ENCODE data around the gene CDH4. TPM values are rescaled to one million over a fixed set of nuclear protein-coding genes. Genes with fewer than 3 reads are reported as not detected.

The CDH4 gene
- total RNA-seq, 1 donor from 2014 or later, result 0.05 TPM

DNA sequence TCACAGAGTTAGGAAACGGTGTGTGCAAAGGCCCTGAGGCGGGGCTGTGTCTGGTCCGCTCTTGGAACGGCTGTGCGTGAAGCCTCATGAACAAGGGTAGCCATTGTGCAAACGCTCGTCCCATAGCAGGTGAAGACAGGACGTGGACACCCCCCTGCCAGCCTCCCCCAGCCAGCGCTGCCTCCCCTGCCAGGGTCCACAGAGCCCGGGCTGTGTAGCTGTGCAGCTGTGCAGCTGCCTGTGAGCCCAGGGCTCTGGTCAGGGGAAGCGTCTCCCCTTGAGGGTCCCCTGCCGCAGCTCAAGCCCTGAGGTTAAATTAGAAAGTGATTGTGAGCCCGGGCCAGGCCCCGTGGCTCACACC, 674.2 kb downstream of the CDH4 start:
- DNase-seq (peak; percentile 20), ATAC-seq (ENCODE audit: poor library complexity) (no peak)
- intact Hi-C loops (cut with DNase I), result no loop called here

DNA sequence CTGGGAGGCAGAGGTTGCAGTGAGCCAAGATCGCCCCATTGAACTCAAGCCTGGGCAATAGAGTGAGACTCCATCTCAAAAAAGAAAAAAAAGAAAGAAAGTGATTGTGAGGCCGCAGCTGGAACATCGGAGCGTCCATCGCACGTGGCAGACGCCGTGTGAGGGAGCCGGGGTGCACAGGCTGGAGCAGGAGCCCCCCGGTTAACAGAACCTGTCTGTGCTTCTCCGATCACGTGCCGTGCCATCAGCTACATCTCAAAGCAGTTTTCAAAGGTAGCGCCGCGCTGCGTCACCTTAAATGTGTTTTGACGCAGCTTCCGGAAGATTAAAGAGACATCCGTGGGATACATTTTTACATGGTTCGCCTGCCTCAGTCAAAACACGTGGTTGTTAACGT, 674.7 kb downstream of the CDH4 start:
- intact Hi-C loops (cut with DNase I), result no loop called here
- ATAC-seq (ENCODE audit: poor library complexity), result no peak
- no peak for DNase-seq

DNA sequence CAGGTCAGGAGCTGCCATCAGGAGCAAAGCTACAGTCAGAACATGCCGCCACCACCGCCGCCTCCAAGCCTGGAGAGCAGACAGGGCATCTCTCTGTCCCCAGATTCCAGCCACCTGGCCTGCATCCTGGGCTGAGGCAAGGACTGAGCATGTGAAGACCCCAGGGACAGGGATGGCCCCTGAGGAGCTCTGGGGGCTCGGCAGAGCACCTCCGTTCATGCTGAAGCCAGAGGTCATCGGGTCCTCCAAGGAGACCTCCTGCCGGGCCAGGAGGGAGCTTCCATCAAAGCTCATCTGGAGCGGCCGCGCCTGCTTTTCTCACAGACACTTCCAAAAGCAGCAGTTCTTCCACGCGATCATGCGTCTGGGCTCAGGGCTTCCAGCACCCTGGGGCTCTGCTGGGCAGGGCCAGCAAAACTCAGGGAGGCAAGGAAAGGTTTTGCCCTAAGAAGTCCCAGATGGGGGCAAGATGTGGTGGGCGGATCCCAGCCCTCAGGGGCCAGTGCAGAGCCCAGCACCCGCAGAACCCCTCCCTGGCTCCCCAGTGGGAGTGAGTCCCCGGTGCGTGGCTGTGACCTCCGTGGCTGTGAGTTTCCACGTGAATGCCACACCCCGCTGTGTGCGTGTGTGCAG, 675.2 kb downstream of the CDH4 start:
- intact Hi-C loops (cut with DNase I), result no loop called here
- ATAC-seq (ENCODE audit: poor library complexity) (no peak), DNase-seq (peak; percentile 22)

DNA sequence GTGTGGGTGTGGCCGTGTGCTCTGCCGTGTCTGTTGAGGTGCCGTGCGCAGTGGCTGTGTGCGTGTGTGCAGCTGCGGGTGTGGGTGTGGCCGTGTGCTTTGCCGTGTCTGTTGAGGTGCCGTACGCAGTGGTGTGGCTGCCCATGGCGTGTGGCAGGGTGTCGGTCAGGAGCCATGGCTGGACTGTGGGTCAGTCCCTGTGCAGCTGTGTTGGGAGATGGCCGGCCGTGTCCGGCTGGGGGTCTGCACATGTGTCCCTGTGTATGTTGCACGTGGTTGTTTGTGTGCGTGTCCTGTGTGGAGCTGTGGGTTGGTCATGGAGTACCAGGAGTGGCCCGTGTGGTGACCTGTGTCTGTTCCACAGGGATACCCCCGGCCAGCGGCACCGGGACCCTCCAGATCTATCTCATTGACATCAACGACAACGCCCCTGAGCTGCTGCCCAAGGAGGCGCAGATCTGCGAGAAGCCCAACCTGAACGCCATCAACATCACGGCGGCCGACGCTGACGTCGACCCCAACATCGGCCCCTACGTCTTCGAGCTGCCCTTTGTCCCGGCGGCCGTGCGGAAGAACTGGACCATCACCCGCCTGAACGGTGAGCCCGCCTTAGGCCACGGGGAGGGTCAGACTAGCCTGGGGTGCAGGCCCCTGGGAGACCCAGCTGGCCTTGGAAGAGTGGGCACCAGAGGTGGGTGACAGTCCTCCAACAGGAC, 675.9 kb downstream of the CDH4 start:
- intact Hi-C loops (cut with DNase I), result no loop called here
- ATAC-seq (ENCODE audit: poor library complexity) (no peak), DNase-seq (peak; percentile 35)

DNA sequence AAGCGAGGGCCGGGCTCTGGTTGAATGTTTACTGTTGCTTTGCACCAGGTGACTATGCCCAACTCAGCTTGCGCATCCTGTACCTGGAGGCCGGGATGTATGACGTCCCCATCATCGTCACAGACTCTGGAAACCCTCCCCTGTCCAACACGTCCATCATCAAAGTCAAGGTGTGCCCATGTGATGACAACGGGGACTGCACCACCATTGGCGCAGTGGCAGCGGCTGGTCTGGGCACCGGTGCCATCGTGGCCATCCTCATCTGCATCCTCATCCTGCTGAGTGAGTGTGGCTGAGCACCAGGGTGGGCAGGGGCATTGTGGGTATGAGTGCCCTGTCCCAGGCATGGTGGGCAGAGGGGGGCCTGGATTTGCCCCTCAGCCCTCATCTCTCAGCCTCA, 677.5 kb downstream of the CDH4 start:
- intact Hi-C loops (cut with DNase I), result no loop called here
- no peak for DNase-seq
- no peak for ATAC-seq (ENCODE audit: poor library complexity)

DNA sequence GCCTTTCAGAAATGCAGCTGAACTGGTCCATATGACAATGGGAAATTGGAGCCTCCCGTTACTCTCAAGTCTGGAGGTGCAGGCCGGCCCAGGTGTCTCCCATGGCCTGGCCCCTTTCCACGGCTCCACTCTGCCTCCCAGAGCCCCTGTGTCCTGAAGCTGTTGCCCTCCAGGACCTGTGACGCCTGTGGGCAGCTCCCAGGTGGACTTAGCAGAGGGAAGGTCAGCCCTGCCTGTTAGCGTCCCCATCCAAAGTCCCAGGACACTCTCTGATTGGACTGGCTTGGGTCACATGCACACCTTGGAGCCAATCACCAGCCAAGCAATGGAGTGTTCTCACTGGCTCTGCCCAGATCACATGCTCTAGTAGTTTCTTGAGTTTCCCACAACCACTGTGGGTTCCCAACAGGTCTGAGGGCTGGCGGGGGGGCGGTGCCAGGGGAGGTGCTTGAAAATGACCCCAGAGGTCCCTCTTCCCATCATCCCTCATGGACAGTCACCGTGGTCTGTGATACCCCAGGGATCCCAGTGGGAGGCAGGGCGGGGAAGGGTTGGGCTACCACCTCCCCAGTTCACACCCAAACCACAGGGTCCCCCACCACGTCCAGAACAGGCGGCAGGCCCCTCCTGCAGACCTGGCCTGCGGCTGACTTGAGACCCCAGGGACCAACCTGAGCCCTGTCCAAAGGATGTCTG, 678.1 kb downstream of the CDH4 start:
- no peak for ATAC-seq (ENCODE audit: poor library complexity)
- intact Hi-C loops (cut with DNase I), result no loop called here
- DNase-seq, result peak; percentile 20

DNA sequence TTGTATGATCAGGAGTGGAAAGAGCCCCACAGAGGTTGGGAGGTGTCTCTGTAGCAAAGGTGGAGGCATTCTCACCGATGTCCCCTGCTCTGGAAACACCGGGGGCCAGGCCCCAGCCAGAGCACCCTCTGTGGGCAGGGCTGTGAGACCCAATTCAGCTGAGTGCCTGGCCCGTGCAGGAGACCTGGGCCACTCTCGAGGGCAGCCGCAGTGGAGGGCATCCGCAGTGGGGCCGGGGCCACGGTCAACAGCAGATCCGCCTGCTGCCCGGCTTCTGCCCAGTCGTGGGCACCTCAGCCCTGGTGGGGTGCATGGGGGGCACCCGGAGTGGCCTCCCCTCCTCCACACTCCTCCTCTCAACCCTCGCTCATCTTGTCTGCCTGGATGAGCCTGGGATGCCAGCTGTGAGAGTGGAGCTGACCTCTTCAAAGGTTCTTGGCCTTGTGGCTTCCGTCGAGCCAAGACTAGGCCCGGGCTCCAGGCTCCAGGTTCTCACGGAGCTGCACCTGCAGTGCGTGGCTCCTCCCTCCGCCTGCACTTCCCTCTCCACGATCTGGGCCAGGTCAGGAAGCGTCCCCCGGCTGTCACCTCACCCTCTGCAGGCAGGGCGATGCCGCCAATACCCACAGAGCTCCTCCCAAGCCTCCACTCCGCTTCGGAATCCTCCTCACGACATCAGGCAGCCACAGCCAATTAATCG, 678.9 kb downstream of the CDH4 start:
- intact Hi-C loops (cut with DNase I), result no loop called here
- DNase-seq (peak; percentile 27), ATAC-seq (ENCODE audit: poor library complexity) (no peak)

DNA sequence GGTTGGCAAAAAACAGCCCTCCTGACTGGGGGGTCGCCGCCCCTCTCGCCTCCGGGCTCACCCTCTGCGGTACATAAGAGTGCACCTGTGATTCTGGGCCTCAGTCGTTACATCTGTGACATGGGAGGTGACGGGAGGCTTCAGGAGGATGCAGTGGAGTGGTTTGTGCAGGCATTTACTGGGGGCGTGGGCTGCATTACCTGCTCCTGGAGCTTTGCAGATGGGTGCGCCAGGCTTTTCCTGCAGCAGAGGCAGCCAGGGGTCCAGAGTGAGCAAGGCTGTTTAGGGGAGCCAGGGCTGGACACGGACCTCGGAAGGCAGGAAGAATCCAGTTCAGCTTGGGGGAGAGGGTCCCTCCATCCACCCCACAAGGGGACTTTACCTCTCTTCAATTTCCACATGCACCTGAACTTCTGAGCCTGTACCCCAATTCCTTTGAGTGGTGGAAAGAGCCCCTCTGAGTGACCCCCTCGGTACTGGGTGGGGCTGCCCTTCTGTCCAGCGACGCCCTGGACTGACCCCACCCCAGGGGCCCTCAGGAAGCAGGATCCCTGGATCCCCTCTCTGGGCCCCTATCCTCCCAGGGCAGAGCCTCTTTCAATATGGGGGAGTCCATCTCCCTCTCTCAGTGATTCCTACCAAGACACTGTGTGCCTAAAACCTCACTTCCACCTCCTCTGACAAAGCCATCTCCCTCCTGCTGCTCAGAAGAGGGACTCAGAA, 679.6 kb downstream of the CDH4 start:
- DNase-seq, result peak; percentile 20
- intact Hi-C loops (cut with DNase I), result no loop called here
- ATAC-seq (ENCODE audit: poor library complexity), result no peak

DNA sequence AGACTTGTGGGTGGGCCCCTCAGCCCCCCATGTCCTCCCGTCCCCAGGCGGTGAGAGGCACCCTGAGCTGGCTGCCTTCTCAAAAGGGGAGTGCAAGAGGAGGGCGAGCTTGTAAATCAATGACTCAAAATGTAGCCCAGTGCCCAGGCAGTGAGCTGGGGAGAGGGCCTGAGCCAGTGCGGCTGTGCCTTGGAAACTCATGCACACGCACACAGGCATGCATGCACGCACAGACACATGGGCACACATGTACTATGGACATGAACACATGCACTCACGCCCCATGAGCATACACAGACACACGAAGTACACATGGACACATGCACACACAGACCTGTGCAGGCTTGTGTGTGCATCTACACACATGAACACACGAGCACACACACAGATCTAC, 680.1 kb downstream of the CDH4 start:
- no peak for ATAC-seq (ENCODE audit: poor library complexity)
- peak; percentile 31 for DNase-seq
- intact Hi-C loops (cut with DNase I), result no loop called here

DNA sequence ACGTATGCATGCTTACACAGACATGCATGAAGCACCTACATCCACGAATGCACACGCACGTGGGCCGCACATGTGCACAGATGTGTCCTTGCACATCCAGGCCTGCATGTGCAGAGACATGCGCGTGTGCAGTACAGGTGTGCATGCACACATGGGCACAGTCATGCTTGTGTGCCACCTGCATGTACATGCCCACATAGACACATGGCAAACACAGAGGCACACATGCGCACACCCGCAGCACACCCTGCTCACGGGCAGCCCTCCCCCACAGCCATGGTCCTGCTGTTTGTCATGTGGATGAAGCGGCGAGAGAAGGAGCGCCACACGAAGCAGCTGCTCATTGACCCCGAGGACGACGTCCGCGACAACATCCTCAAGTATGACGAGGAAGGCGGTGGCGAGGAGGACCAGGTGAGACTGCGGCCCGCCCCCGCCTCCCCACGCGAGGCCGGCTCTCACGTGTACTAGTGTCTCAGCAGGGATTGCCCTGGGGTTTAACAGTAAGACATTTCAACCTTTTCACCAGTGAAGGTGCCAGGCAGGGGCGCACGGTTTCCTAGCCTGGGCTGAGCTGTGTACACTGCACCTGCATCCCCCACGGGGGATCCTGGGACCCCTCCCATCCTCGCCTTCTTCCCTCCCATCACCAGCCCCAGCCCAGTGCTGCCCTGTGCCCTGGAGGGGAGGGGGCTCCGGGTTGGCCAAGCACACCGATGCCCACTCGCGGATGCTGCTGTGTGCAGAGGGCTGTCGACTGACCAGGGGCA, 680.8 kb downstream of the CDH4 start:
- peak; percentile 22 for DNase-seq
- ATAC-seq (ENCODE audit: poor library complexity), result no peak

DNA sequence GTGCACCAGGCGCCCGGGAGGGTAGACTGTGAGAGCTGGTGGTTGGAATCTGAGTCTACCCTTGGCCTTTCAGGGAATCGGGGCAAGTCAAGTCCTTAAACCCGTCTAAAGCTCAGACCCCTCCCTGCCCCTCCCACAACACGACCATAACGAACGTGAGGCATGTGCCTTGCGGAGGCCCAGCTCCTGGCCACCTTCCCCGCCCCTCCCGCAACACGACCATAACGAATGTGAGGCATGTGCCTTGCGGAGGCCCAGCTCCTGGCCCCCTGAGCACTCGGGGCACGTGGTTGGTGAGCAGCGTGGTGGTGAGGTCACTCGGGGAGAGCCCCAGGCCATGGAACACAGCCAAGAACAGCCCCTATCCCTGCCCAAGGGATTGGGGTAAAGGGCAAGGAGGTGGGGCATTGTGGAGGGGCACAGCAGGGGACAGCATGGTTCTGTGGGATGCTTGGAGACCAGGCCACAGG, 681.5 kb downstream of the CDH4 start:
- ATAC-seq (ENCODE audit: poor library complexity), result no peak
- peak; percentile 11 for DNase-seq
- intact Hi-C loops (cut with DNase I), result no loop called here

More for the DNA sequence above, 680.8 kb downstream of the CDH4 start:
- intact Hi-C loops (cut with DNase I), result no loop called here

DNA sequence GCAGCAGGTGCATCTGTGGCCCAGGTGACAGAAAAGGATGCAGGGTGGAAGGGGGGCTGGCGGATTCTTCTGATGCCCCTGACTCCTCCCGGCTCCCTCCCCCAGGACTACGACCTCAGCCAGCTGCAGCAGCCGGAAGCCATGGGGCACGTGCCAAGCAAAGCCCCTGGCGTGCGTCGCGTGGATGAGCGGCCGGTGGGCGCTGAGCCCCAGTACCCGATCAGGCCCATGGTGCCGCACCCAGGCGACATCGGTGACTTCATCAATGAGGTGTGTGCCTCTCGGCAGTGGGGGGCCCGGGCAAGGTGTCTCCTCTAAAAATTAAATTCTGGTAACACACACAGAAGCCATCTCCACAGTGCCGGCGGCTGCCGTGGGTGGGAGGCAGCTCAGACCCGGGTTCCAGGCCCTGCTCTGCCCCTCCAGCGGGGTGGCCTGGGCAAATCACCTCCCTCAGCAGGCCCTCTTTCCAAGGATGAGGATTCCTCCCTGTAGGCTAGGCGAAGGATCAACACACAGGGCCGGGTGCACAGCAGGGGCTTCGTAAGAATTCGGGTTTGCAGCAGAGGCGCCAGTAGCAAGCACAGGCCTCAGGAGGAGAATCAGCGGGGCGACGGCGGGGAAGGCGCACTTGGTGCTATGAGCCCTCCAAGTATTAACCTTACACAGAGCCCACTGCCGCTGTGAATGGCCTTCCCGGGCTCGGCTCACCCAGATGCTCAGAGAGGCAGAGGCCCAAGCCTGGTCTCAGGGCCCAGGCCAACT, 682.1 kb downstream of the CDH4 start:
- ATAC-seq (ENCODE audit: poor library complexity) (no peak), DNase-seq (peak; percentile 20)
- intact Hi-C loops (cut with DNase I), result no loop called here

DNA sequence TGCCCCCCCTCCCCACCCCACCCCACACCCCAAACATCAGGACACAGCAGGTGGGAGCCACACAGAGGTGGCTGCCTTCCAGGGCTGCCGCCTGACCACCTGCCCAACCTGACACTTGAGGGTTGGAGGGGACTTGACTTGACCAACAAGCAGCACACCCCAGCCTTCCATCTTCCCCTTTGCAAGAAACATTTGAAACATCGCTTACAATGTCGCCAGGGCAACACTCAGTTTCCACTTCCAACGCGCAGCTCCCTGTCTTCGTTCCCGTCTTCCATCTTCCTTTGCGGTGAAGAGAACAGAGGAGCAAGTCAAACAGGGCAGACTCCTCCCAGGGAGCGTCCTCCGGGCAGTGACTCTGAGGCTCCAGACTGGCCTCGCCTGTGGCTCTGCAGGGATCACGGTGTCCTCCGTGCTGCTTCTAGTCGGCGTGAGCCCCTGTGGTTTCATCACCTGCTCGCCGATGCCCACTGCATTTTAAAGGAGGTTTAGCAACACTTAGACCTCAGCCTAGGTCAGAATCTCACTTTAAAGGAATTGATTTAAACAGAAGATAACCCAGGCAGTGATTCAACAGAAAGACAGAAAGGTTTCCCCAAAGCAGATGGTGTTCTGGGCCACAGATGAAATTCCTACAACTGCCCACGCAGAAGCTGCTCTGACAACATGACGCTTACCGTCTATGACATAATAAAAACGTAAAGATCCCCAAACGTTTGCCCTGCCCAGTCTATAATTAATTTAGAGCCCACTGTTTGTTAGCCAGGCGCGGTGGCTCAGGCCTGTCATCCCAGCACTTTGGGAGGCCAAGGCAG, 682.9 kb downstream of the CDH4 start:
- DNase-seq, result peak; percentile 17
- no peak for ATAC-seq (ENCODE audit: poor library complexity)

DNA sequence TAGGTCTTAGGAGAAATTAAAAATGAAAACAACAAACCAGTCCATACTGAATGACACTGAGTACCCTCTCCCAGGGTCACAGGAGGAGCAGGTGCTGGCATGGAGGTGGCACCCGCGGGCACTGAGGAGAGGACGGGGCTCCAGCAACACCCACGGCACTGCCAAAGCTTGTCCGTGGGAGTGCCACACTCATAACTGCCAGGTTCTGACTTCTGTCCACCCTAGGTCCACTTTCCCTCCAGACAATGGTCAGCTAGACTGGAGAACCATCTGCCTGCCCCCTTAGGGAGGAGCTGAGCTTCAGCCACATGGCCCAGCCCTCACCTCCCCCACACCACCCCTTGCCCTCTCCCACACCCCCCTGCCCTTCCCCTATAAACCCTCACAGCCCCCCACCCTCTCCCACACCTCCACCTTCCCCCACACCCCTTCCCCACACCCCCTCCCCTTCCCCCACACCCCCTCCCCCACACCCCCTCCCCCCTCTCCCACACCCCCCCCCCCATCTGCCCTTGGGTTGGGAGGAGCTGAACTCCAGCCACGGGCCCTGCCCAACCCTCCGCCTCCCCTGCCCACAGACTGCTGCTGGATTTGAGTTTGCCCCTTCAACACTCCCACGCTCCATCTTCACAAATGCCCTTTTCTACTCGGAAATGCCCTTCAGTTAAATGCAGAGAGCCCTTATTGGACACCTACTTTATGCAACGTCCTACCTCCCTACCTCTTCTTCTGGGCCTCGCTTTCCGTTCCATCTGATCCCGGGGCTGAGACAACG, 684.1 kb downstream of the CDH4 start:
- intact Hi-C loops (cut with DNase I), result no loop called here
- DNase-seq (peak; percentile 28), ATAC-seq (ENCODE audit: poor library complexity) (no peak)

More for the DNA sequence above, 682.9 kb downstream of the CDH4 start:
- intact Hi-C loops (cut with DNase I), result no loop called here

DNA sequence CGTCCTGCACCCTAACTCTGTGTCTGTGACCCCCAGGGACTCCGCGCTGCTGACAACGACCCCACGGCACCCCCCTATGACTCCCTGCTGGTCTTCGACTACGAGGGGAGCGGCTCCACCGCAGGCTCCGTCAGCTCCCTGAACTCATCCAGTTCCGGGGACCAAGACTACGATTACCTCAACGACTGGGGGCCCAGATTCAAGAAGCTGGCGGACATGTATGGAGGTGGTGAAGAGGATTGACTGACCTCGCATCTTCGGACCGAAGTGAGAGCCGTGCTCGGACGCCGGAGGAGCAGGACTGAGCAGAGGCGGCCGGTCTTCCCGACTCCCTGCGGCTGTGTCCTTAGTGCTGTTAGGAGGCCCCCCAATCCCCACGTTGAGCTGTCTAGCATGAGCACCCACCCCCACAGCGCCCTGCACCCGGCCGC, 684.7 kb downstream of the CDH4 start:
- DNase-seq (peak; percentile 23), ATAC-seq (ENCODE audit: poor library complexity) (no peak)
- intact Hi-C loops (cut with DNase I), result no loop called here
